Stimulated activated CD8-positive, alpha-beta memory T cell treated with anti-CD3 and anti-CD28 coated beads, Interleukin-15, amount 100 ng/mL, for 4 hours (primary cell): ENCODE results near the gene PIK3IP1.
"Not testable (repeated sequence)": the region's sequence is repeated elsewhere in the genome, so short reads cannot be mapped to it uniquely, and the experiment has no call there.

Experiments used
- DNase-seq, 2 donors: peaks; one replicate each; pipeline ENCODE4 v3.0.0-alpha.2; 2020; ENCODE audit warnings: low read depth in 2 of 2

Gene PIK3IP1

DNA sequence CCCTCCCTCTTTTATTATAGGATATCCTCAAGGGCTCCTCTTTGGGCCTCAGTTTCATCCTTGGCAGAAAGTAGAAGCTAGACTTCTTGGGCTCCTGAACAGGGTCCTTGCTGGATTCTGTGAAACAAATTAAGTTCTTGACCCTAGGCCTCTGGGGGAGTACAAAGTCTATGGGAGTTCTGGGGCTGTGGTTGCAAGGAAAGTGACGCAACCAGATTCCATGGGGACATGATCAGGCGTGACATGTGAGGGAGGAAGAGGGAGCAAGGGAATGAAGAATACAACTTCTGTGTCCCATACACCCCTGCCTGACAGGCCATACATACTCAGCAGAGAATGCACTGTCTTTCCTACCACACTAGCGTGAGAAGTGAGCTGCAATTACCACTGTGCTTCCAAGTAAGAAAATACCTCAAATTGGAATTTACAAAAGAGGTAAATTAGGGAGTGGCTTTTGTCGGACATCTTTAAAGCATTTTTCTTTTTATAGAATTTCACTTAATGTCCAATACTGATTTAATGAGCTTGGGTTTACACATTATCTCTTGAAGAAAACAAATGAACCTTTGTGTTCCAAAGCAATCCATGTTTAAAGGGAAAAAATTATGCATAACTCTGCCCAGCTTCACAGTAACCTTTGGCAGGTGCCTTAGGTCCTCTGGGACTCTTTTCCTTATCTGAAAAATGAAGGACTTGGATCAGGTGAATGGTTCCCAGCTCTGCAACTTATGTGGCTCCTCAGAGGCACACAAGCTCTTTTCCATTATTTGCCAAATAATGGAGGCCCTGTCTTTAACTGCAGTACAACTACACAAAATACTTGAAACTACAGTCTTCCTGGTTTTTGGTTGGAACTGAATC lies 41.3 kb downstream of the PIK3IP1 start:
- DNase-seq = no peak

DNA sequence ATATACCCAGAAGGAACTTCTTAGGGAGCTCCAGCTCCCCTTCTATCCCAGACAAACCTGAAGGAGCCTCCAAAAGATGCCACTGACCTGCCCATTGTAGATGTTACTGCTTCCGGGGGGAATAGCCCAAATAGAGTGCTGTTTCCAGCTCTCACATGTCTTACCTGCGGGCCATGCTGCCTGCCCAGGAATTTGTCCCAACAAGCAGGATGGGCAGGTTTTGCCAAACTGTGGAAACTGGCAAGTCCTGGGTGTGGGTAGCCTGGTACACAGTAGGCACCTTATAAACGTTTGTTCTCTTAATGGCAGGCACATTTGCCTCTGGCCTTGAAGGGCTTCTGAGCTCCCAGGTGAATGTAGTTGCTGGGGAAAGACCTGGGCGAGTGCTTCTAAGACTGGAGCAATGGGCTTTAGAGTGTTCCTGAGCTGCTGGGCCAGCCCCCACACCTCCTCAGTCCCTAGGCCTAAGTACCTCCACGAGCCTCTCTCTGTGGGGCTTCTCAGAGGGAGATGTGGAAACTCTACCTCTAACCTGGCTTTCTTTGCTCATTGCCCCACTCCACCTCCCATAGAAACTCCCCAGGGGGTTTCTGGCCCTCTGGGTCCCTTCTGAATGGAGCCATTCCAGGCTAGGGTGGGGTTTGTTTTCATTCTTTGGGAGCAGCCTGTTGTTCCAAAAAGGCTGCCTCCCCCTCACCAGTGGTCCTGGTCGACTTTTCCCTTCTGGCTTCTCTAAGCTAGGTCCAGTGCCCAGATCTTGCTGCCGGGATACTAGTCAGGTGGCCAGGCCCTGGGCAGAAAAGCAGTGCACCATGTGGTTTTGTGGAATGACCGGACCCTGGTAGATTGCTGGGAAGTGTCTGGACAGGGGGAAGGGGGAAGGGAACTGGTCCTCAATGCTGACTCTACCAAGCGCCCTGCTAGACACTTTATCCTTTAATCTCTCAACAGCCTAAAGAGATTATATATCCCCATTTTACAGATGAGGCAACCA lies 43.0 kb downstream of the PIK3IP1 start:
- no peak for DNase-seq

DNA sequence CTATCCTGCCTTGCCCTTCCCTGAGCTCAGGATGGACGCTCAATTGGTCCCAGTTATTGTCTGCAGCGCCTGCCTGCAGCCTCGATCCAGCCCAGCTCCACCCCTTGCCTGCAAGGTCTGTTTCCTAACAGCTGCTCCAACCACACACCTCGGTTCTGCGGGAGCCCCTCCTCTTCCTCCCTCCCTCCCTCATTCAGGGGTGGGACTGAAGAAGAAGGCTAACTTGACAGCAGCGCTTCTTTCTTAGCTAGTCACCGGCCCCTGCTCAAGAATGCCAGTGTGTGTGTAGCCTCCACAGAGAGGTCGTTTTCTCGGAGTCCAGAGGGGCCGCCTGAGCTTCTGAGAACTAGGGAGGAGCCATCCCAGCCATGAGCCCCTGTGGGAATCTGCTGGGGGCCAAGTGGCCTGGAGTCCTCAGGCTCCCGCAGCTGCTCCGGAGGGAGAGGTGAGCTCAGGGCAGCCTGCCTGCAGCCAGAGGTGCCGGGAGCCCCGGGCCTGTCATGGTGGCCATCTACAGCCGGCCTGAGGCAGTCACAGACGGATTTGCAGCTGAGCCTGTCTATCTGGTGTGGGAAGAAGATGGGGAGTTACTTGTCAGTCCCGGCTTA lies 44.0 kb downstream of the PIK3IP1 start:
- peak; percentile 13 to 41 for DNase-seq

DNA sequence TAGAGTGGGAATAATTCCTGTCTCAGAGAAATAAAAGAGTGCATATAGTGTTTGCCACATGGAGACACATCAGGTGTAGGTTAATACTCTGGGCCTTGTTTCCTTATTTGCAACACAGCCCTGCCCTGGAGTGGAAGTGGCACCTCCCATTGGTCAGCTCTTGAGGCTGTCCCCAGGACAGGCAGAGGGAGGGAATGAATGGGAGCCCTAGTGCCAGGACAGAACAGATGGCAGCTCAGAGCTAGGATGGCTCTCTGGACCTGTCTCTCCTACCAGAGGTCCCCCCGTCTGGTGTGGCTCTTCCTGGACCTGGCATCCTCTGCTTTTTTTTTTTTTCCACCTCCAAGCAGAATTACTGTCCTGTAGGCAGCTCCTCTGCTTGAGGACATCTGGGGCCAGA lies 44.6 kb downstream of the PIK3IP1 start:
- DNase-seq = no peak

- no peak for DNase-seq
Observed at GRCh38 chr22:31246687-31247086, 45.6 kb downstream of the PIK3IP1 start.

- not testable (repeated sequence) for DNase-seq
Observed at GRCh38 chr22:31245998-31246397, 46.3 kb downstream of the PIK3IP1 start.

DNA sequence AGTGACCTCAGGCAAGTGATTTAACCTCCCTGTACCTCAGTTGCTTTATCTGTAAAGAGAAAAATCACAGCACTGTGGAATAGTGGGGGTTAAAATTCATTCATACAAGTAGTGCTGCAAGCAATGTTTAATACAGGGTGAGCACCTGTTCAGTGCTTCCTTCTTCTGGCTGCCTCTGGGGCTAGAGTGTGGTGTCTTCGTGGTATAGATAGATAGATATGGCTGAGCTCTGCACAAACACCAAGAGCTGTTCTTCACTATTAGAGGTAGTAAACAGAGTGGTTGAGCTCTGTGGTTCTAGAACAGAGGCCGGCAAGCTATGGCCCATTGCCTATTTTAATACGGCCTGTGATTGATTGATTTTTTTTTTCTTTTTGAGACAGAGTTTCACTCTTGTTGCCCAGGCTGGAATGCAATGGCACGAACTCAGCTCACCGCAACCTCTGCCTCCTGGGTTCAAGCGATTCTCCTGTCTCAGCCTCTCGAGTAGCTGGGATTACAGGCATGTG lies 47.3 kb downstream of the PIK3IP1 start:
- no peak for DNase-seq

- no peak for DNase-seq
Observed at GRCh38 chr22:31244046-31244942, 48.0 kb downstream of the PIK3IP1 start.

DNA sequence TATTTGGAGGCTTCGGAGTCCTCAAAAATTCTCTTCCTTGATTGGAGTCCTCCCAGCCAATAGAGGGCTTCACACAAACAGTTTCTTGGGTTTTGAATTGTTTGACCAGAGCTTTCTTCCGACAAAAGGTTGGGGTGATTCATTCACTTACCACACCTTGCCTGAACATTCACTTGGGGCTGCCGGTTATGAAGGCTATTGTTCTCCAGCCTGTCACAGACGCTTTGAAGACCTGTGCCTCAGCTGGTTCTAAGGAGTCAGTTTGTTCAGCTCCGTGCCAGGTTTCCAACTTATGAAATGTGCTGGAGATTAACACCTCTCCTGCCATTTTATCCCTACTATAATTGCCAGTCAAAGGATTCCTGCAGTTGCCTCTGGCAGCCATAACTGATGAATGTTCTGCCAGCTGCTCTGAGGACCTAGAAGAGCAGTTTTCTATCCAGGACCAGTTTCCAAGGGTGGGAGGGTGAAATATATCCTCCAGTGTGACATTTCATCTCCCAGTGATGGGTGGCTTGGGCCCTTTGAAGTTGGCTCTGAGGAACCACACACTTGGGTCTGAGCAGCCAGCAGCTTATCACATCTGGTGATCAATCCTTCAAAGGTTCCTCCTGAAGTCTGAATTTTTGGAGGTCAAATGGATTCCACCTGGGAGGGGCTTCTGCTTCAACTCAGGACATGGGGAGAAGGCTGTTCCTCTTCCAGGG lies 48.8 kb downstream of the PIK3IP1 start:
- no peak for DNase-seq

GRCh38 chr22:31241936-31242335 lies 50.4 kb downstream of the PIK3IP1 start:
- no peak for DNase-seq

DNA sequence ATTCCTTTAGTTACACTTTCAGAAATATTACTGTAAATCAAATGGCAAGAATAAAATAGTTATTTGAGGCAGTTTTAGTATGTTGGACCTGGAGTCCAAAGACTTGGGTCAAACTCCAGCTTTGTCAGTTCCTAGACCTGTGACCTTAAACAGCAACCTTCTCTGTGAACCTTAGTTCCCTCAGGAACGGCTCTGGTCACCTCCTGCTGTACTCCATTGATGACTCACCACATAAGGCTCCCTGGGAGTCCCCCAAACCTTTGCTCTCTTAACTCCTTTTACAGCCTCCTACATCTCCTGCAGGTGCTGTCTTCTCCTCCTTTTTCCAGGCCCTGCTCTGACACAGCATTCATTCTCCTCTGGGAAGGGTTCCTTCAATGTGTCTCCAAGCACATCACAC lies 51.1 kb downstream of the PIK3IP1 start:
- no peak for DNase-seq

GRCh38 chr22:31239771-31240370 lies 52.4 kb downstream of the PIK3IP1 start:
- no peak for DNase-seq

- DNase-seq = no peak
Observed at GRCh38 chr22:31238057-31238456, 54.2 kb downstream of the PIK3IP1 start.

DNA sequence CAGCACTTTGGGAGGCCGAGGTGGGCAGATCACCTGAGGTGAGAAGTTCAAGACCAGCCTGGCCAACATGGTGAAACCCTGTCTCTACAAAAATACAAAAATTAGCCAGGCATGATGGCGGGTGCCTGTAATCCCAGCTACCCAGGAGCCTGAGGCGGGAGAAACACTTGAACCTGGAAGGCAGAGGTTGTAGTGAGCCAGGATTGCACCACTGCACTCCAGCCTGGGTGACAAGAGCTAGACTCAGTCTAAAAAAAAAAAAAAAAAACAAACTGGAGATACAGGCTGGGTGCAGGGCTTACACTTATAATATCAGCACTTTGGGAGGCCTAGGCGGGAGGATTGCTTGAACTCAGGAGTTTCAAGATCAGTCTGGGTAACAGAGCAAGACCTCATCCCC lies 56.2 kb downstream of the PIK3IP1 start:
- not testable (repeated sequence) for DNase-seq

DNA sequence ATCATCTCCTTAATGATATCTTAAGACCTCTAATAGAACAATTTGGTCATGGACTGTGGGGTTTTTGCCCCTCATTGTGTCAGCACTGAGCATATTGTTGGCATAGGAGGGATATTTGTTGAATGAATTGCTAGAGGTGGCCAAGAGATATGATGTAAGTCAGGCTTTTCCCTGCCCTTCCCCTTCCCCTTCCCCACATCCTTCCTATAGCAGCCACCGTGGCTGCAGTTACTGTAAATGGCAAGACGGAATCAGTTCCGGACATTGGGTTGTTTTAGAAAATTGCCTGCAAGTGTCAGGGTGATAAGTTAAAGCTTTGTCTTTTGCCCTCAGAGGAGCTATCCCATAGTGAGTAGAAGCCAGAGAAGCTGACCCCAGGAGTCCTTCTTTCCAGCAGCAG lies 57.2 kb downstream of the PIK3IP1 start:
- no peak for DNase-seq

GRCh38 chr22:31233001-31233400 lies 59.3 kb downstream of the PIK3IP1 start:
- no peak for DNase-seq
